DOHH2 (cell line): ENCODE data around the gene NAPEPLD.

Experiments used
- H3F3A ChIP-seq: fragments of 200-600 bp; sonication (generic), shearing (Covaris generic); 2 replicates; pipeline ENCODE4 v1.6.0; 2016; ENCODE audit warnings: antibody characterized with exemption, mild to moderate bottlenecking; ENCODE audit not compliant: control insufficient read depth, insufficient read depth
- H3K27ac ChIP-seq: fragments of 200-600 bp; sonication (generic); 2 replicates; pipeline ENCODE4 v1.5.1; 2014; ENCODE audit warnings: low read depth, mild to moderate bottlenecking, low read length, moderate library complexity
- H3K27me3 ChIP-seq: fragments of 200-600 bp; sonication (generic); 2 replicates; pipeline ENCODE4 v1.6.1; 2014; ENCODE audit warnings: mild to moderate bottlenecking, low read length, mixed read lengths; ENCODE audit not compliant: control insufficient read depth
- H3K36me3 ChIP-seq: fragments of 200-600 bp; sonication (generic); 2 replicates; pipeline ENCODE4 v1.6.1; 2014; ENCODE audit warnings: mild to moderate bottlenecking, low read length, moderate library complexity, mixed read lengths; ENCODE audit not compliant: control insufficient read depth
- H3K4me1 ChIP-seq: fragments of 200-600 bp; sonication (generic); 2 replicates; pipeline ENCODE4 v1.6.1; 2014; ENCODE audit warnings: mild to moderate bottlenecking, low read length, mixed read lengths; ENCODE audit not compliant: control insufficient read depth
- H3K4me2 ChIP-seq: fragments of 200-600 bp; sonication (generic); 2 replicates; pipeline ENCODE4 v1.6.0; 2014; ENCODE audit warnings: mild to moderate bottlenecking, low read length, moderate library complexity
- H3K4me3 ChIP-seq: fragments of 200-600 bp; sonication (generic); 2 replicates; pipeline ENCODE4 v1.5.1; 2014; ENCODE audit warnings: mild to moderate bottlenecking, low read length, mixed read lengths
- H3K79me2 ChIP-seq: fragments of 200-600 bp; sonication (generic); 2 replicates; pipeline ENCODE4 v1.6.1; 2014; ENCODE audit warnings: mild to moderate bottlenecking, low read length, mixed read lengths; ENCODE audit not compliant: control insufficient read depth
- H3K9me2 ChIP-seq: fragments of 200-600 bp; sonication (generic); replicated peaks from 2 replicates; pipeline ENCODE4 v1.6.1; 2014; ENCODE audit warnings: mild to moderate bottlenecking, low read length, mixed read lengths; ENCODE audit not compliant: control insufficient read depth
- H3K9me3 ChIP-seq: fragments of 200-600 bp; sonication (generic); 2 replicates; pipeline ENCODE4 v1.6.1; 2014; ENCODE audit warnings: antibody characterized with exemption, low read length, mixed read lengths; ENCODE audit not compliant: control insufficient read depth, insufficient read depth
- H4K20me1 ChIP-seq: fragments of 200-600 bp; sonication (generic); 2 replicates; pipeline ENCODE4 v1.6.0; 2014; ENCODE audit warnings: low read depth, mild to moderate bottlenecking, antibody characterized with exemption, low read length, moderate library complexity; ENCODE audit not compliant: control insufficient read depth, insufficient read depth
- CTCF ChIP-seq: fragments of 200-600 bp; sonication (generic); IDR thresholded peaks from one replicate; pipeline ENCODE4 v1.5.1; 2014; ENCODE audit warnings: antibody characterized with exemption, mild to moderate bottlenecking, low read depth, low read length; ENCODE audit not compliant: poor library complexity, severe bottlenecking
- EZH2phosphoT487 ChIP-seq: fragments of 200-600 bp; sonication (generic); IDR thresholded peaks from 2 replicates; pipeline ENCODE4 v1.6.1; 2017; ENCODE audit warnings: borderline replicate concordance, mild to moderate bottlenecking, antibody characterized with exemption, low read length, moderate library complexity, mixed read lengths

Gene NAPEPLD

GRCh38 chr7:103130901-103131624, 17.8 kb downstream of the NAPEPLD start:
- Histone ChIP-seq H3K36me3 (peaks cover 21% of the 10 kb centered on the region), H3K27me3 (no peaks in the 10 kb centered on the region), H3K9me2 (no peaks in the 10 kb centered on the region), H3K4me3 (no peak overlapping the region), H3K9me3 (no peaks in the 10 kb centered on the region), H3K4me1 (0 out of 2 replicates have a peak, but pooled peaks cover 4% of the 10 kb centered on the region), H4K20me1 (no peaks in the 10 kb centered on the region), H3K4me2 (no peak overlapping the region), H3K79me2 (peaks cover 39% of the 10 kb centered on the region), H3F3A (no peaks in the 10 kb centered on the region), H3K27ac (no peak overlapping the region)
- no peak for TF ChIP-seq EZH2phosphoT487
- TF ChIP-seq CTCF, result no peak

- no peak for TF ChIP-seq EZH2phosphoT487
- H3K4me1 ChIP-seq, result 0 out of 2 replicates have a peak, but pooled peaks cover 4% of the 10 kb centered on the region
- no peak overlapping the region for H3K4me3 ChIP-seq
- no peaks in the 10 kb centered on the region for H3K27me3 ChIP-seq
- H3K27ac ChIP-seq, result no peak overlapping the region
- no peaks in the 10 kb centered on the region for H3K9me2 ChIP-seq
- no peaks in the 10 kb centered on the region for H4K20me1 ChIP-seq
- H3K4me2 ChIP-seq, result no peak overlapping the region
- peaks cover 28% of the 10 kb centered on the region for H3K36me3 ChIP-seq
- H3F3A ChIP-seq, result no peaks in the 10 kb centered on the region; the same call in 1 of the 2 replicates
- H3K79me2 ChIP-seq, result peaks cover 32% of the 10 kb centered on the region
- H3K9me3 ChIP-seq, result no peaks in the 10 kb centered on the region
These were observed 19.0 kb downstream of the NAPEPLD start for GRCh38 chr7:103129702-103130549.

- H3K27ac ChIP-seq, result no peak overlapping the region
- H3K4me3 ChIP-seq, result no peak overlapping the region
- no peaks in the 10 kb centered on the region for H3K9me2 ChIP-seq
- H3F3A ChIP-seq, result no peaks in the 10 kb centered on the region; the same call in 1 of the 2 replicates
- peaks cover 16% of the 10 kb centered on the region for H3K79me2 ChIP-seq
- H3K27me3 ChIP-seq, result no peaks in the 10 kb centered on the region
- no peaks in the 10 kb centered on the region for H3K9me3 ChIP-seq
- no peaks in the 10 kb centered on the region for H4K20me1 ChIP-seq
- H3K4me1 ChIP-seq, result no peaks in the 10 kb centered on the region
- TF ChIP-seq CTCF, result no peak
- no peak overlapping the region for H3K4me2 ChIP-seq
- H3K36me3 ChIP-seq, result peaks cover 53% of the 10 kb centered on the region
These were observed 21.9 kb downstream of the NAPEPLD start for GRCh38 chr7:103127006-103127405.
